Measurements from ENCODE around the gene CDH11.

The CDH11 gene

GRCh38 chr16:64962786-64963185 lies 159.1 kb downstream of the CDH11 start:
- DNase-seq (ENCODE audit: insufficient read length, low spot score) = no peak
- FAIRE-seq = no peak
- no peak for TF ChIP-seq SPI1 (IDR thresholded peaks at IDR 0.05; ENCODE audit: low read depth, low read length)
- no peak for TF ChIP-seq POLR2AphosphoS5 (IDR thresholded peaks at IDR 0.05; ENCODE audit: low read depth, low read length)
- TF ChIP-seq POU2F2 (IDR thresholded peaks at IDR 0.05; ENCODE audit: low read depth, low read length) = no peak
- TF ChIP-seq POLR2A (IDR thresholded peaks at IDR 0.05; ENCODE audit: low read depth, low read length) = no peak
- TF ChIP-seq PAX5 (IDR thresholded peaks at IDR 0.05; ENCODE audit: insufficient read depth, low read length, severe bottlenecking) = no peak
- TF ChIP-seq TAF1 (IDR thresholded peaks at IDR 0.05; ENCODE audit: low read depth, low read length) = no peak

GRCh38 chr16:64957246-64957645 lies 164.6 kb downstream of the CDH11 start:
- FAIRE-seq (no peak), DNase-seq (ENCODE audit: insufficient read length, low spot score) (no peak)
- TF ChIP-seq POLR2A (IDR thresholded peaks at IDR 0.05; ENCODE audit: low read depth, low read length) = no peak
- TF ChIP-seq SPI1 (IDR thresholded peaks at IDR 0.05; ENCODE audit: low read depth, low read length) = peak; percentile 41; the same call in 1 of the 2 replicates

GRCh38 chr16:64952177-64952576 lies 169.7 kb downstream of the CDH11 start:
- TF ChIP-seq TAF1 (IDR thresholded peaks at IDR 0.05; ENCODE audit: low read depth, low read length) = no peak
- TF ChIP-seq POLR2A (IDR thresholded peaks at IDR 0.05; ENCODE audit: low read depth, low read length) = no peak
- no peak for TF ChIP-seq PAX5 (IDR thresholded peaks at IDR 0.05; ENCODE audit: insufficient read depth, low read length, severe bottlenecking)
- TF ChIP-seq POLR2AphosphoS5 (IDR thresholded peaks at IDR 0.05; ENCODE audit: low read depth, low read length) = no peak
- TF ChIP-seq POU2F2 (IDR thresholded peaks at IDR 0.05; ENCODE audit: low read depth, low read length) = no peak
- no peak for TF ChIP-seq SPI1 (IDR thresholded peaks at IDR 0.05; ENCODE audit: low read depth, low read length)
- FAIRE-seq (no peak), DNase-seq (ENCODE audit: insufficient read length, low spot score) (no peak)

- FAIRE-seq (no peak), DNase-seq (ENCODE audit: insufficient read length, low spot score) (no peak)
- no peak for TF ChIP-seq SPI1 (IDR thresholded peaks at IDR 0.05; ENCODE audit: low read depth, low read length)
- TF ChIP-seq POLR2A (IDR thresholded peaks at IDR 0.05; ENCODE audit: low read depth, low read length) = no peak
- TF ChIP-seq POLR2AphosphoS5 (IDR thresholded peaks at IDR 0.05; ENCODE audit: low read depth, low read length) = no peak
- TF ChIP-seq POU2F2 (IDR thresholded peaks at IDR 0.05; ENCODE audit: low read depth, low read length) = no peak
- no peak for TF ChIP-seq TAF1 (IDR thresholded peaks at IDR 0.05; ENCODE audit: low read depth, low read length)
- no peak for TF ChIP-seq PAX5 (IDR thresholded peaks at IDR 0.05; ENCODE audit: insufficient read depth, low read length, severe bottlenecking)
Measured at GRCh38 chr16:64951193-64951592, 170.7 kb downstream of the CDH11 start.

- TF ChIP-seq POLR2AphosphoS5 (IDR thresholded peaks at IDR 0.05; ENCODE audit: low read depth, low read length) (no peak), SPI1 (IDR thresholded peaks at IDR 0.05; ENCODE audit: low read depth, low read length) (no peak), TAF1 (IDR thresholded peaks at IDR 0.05; ENCODE audit: low read depth, low read length) (no peak), POU2F2 (IDR thresholded peaks at IDR 0.05; ENCODE audit: low read depth, low read length) (no peak), PAX5 (IDR thresholded peaks at IDR 0.05; ENCODE audit: insufficient read depth, low read length, severe bottlenecking) (no peak), POLR2A (IDR thresholded peaks at IDR 0.05; ENCODE audit: low read depth, low read length) (no peak)
- DNase-seq (ENCODE audit: insufficient read length, low spot score) = no peak
- FAIRE-seq = no peak
Measured at GRCh38 chr16:64950731-64951130, 171.1 kb downstream of the CDH11 start.

GRCh38 chr16:64950262-64950661 lies 171.6 kb downstream of the CDH11 start:
- DNase-seq (ENCODE audit: insufficient read length, low spot score) = no peak
- TF ChIP-seq SPI1 (IDR thresholded peaks at IDR 0.05; ENCODE audit: low read depth, low read length) = no peak
- no peak for TF ChIP-seq TAF1 (IDR thresholded peaks at IDR 0.05; ENCODE audit: low read depth, low read length)
- no peak for FAIRE-seq

GRCh38 chr16:64948056-64948455 lies 173.8 kb downstream of the CDH11 start:
- DNase-seq (ENCODE audit: insufficient read length, low spot score) = no peak
- FAIRE-seq = no peak
- TF ChIP-seq POLR2A (IDR thresholded peaks at IDR 0.05; ENCODE audit: low read depth, low read length) (no peak), POLR2AphosphoS5 (IDR thresholded peaks at IDR 0.05; ENCODE audit: low read depth, low read length) (no peak), SPI1 (IDR thresholded peaks at IDR 0.05; ENCODE audit: low read depth, low read length) (no peak), PAX5 (IDR thresholded peaks at IDR 0.05; ENCODE audit: insufficient read depth, low read length, severe bottlenecking) (no peak), TAF1 (IDR thresholded peaks at IDR 0.05; ENCODE audit: low read depth, low read length) (no peak), POU2F2 (IDR thresholded peaks at IDR 0.05; ENCODE audit: low read depth, low read length) (no peak)

GRCh38 chr16:64947651-64948050 lies 174.2 kb downstream of the CDH11 start:
- DNase-seq (ENCODE audit: insufficient read length, low spot score) (no peak), FAIRE-seq (no peak)

GRCh38 chr16:64933885-64934284 lies 188.0 kb downstream of the CDH11 start:
- DNase-seq (ENCODE audit: insufficient read length, low spot score) = no peak
- FAIRE-seq = no peak

More at GRCh38 chr16:64947651-64948050, 174.2 kb downstream of the CDH11 start:
- no peak for TF ChIP-seq POLR2AphosphoS5 (IDR thresholded peaks at IDR 0.05; ENCODE audit: low read depth, low read length)

GRCh38 chr16:64926476-64926875 lies 195.4 kb downstream of the CDH11 start:
- no peak for TF ChIP-seq SPI1 (IDR thresholded peaks at IDR 0.05; ENCODE audit: low read depth, low read length)
- TF ChIP-seq PAX5 (IDR thresholded peaks at IDR 0.05; ENCODE audit: insufficient read depth, low read length, severe bottlenecking) = no peak
- TF ChIP-seq TAF1 (IDR thresholded peaks at IDR 0.05; ENCODE audit: low read depth, low read length) = no peak
- no peak for TF ChIP-seq POLR2AphosphoS5 (IDR thresholded peaks at IDR 0.05; ENCODE audit: low read depth, low read length)
- no peak for TF ChIP-seq POU2F2 (IDR thresholded peaks at IDR 0.05; ENCODE audit: low read depth, low read length)
- no peak for TF ChIP-seq POLR2A (IDR thresholded peaks at IDR 0.05; ENCODE audit: low read depth, low read length)
- FAIRE-seq (no peak), DNase-seq (ENCODE audit: insufficient read length, low spot score) (no peak)

More at GRCh38 chr16:64933885-64934284, 188.0 kb downstream of the CDH11 start:
- no peak for TF ChIP-seq PAX5 (IDR thresholded peaks at IDR 0.05; ENCODE audit: insufficient read depth, low read length, severe bottlenecking)

- DNase-seq (ENCODE audit: insufficient read length, low spot score) (no peak), FAIRE-seq (no peak)
- TF ChIP-seq PAX5 (IDR thresholded peaks at IDR 0.05; ENCODE audit: insufficient read depth, low read length, severe bottlenecking) (no peak), SPI1 (IDR thresholded peaks at IDR 0.05; ENCODE audit: low read depth, low read length) (no peak), POLR2AphosphoS5 (IDR thresholded peaks at IDR 0.05; ENCODE audit: low read depth, low read length) (no peak), TAF1 (IDR thresholded peaks at IDR 0.05; ENCODE audit: low read depth, low read length) (no peak), POLR2A (IDR thresholded peaks at IDR 0.05; ENCODE audit: low read depth, low read length) (no peak), POU2F2 (IDR thresholded peaks at IDR 0.05; ENCODE audit: low read depth, low read length) (no peak)
Measured at GRCh38 chr16:64925166-64925565, 196.7 kb downstream of the CDH11 start.
